Stimulated activated naive CD8-positive, alpha-beta T cell treated with anti-CD3 and anti-CD28 coated beads, Interleukin-15, Interleukin-2, amounts not matched to agents 100 U/mL and 50 U/mL, for 24 hours (primary cell): ENCODE data around the gene TEK.

ENCODE experiments used
- ATAC-seq: fragments of 150-1000 bp; cut with Tn5 transposase; one replicate; pipeline ENCODE4 v1.10.0; 2021
- DNase-seq: peaks from one replicate; pipeline ENCODE4 v3.0.0; 2021

TEK gene

GRCh38 chr9:27179245-27179865, 70.3 kb downstream of the TEK start:
- DNase-seq: no peak
- no peak for ATAC-seq

- ATAC-seq: no peak
- DNase-seq: no peak
These were observed 72.4 kb downstream of the TEK start for GRCh38 chr9:27181381-27181780.

GRCh38 chr9:27182421-27182820, 73.4 kb downstream of the TEK start:
- no peak for ATAC-seq
- DNase-seq: no peak

- DNase-seq: no peak
- ATAC-seq: no peak
These were observed 74.1 kb downstream of the TEK start for GRCh38 chr9:27183131-27183530.

- ATAC-seq (no peak), DNase-seq (no peak)
These were observed 74.7 kb downstream of the TEK start for GRCh38 chr9:27183701-27184100.

- ATAC-seq (no peak), DNase-seq (no peak)
These were observed 75.7 kb downstream of the TEK start for GRCh38 chr9:27184556-27185351.

GRCh38 chr9:27188426-27188825, 79.4 kb downstream of the TEK start:
- ATAC-seq: no peak

GRCh38 chr9:27189426-27189825, 80.4 kb downstream of the TEK start:
- no peak for ATAC-seq
- no peak for DNase-seq

More at GRCh38 chr9:27188426-27188825, 79.4 kb downstream of the TEK start:
- no peak for DNase-seq

- DNase-seq: no peak
- no peak for ATAC-seq
These were observed 83.4 kb downstream of the TEK start for GRCh38 chr9:27192291-27192960.

GRCh38 chr9:27193886-27194285, 84.9 kb downstream of the TEK start:
- ATAC-seq (no peak), DNase-seq (no peak)

- DNase-seq: no peak
- ATAC-seq: peak; percentile 67
These were observed 85.5 kb downstream of the TEK start for GRCh38 chr9:27194401-27195091.

- ATAC-seq: no peak
- DNase-seq: no peak
These were observed 86.2 kb downstream of the TEK start for GRCh38 chr9:27195191-27195590.

GRCh38 chr9:27196383-27196782, 87.4 kb downstream of the TEK start:
- DNase-seq: no peak
- no peak for ATAC-seq

- DNase-seq (no peak), ATAC-seq (no peak)
These were observed 89.2 kb downstream of the TEK start for GRCh38 chr9:27198190-27198589.

GRCh38 chr9:27202056-27202455, 93.0 kb downstream of the TEK start:
- ATAC-seq (no peak), DNase-seq (no peak)

GRCh38 chr9:27203783-27204182, 94.8 kb downstream of the TEK start:
- no peak for DNase-seq
- ATAC-seq: no peak

GRCh38 chr9:27204578-27204977, 95.6 kb downstream of the TEK start:
- ATAC-seq (no peak), DNase-seq (no peak)

- ATAC-seq (no peak), DNase-seq (no peak)
These were observed 96.2 kb downstream of the TEK start for GRCh38 chr9:27205198-27205597.

- ATAC-seq: no peak
- DNase-seq: no peak
These were observed 97.0 kb downstream of the TEK start for GRCh38 chr9:27206041-27206440.

GRCh38 chr9:27209034-27209433, 100.0 kb downstream of the TEK start:
- ATAC-seq: no peak
- no peak for DNase-seq

- ATAC-seq: no peak
These were observed 101.6 kb downstream of the TEK start for GRCh38 chr9:27210588-27210987.

GRCh38 chr9:27212191-27212590, 103.2 kb downstream of the TEK start:
- no peak for DNase-seq
- ATAC-seq: no peak

More at GRCh38 chr9:27210588-27210987, 101.6 kb downstream of the TEK start:
- DNase-seq: no peak

GRCh38 chr9:27212621-27213020, 103.6 kb downstream of the TEK start:
- no peak for DNase-seq

More at GRCh38 chr9:27212621-27213020, 103.6 kb downstream of the TEK start:
- ATAC-seq: no peak
